PFSK-1 (cell line): ENCODE data around the gene TNS3.

Experiments used
- FOXP2 ChIP-seq: optimal IDR thresholded peaks from 2 replicates; pipeline ENCODE3; 2011; ENCODE audit warnings: borderline replicate concordance, control low read depth, inconsistent platforms; ENCODE audit not compliant: insufficient read depth; ENCODE audit errors: extremely low read length, extremely low read depth
- POLR2AphosphoS5 ChIP-seq: IDR thresholded peaks from 2 replicates; pipeline ENCODE4 v1.6.1; 2012; ENCODE audit warnings: low read depth, mild to moderate bottlenecking, control low read depth, low read length, moderate library complexity
- REST ChIP-seq, 2 experiments: IDR thresholded peaks; 2 replicates each; pipeline versions ENCODE4 v1.6.1 to v1.8.0; 2011 to 2012; ENCODE audit warnings: low read depth in 2 of 2, low read length in 2 of 2, control low read depth in 1 of 2, inconsistent platforms in 1 of 2, mild to moderate bottlenecking in 1 of 2, moderate library complexity in 1 of 2; ENCODE audit not compliant: insufficient read depth in 1 of 2
- SIN3A ChIP-seq: IDR thresholded peaks from 2 replicates; pipeline ENCODE4 v1.6.1; 2012; ENCODE audit warnings: mild to moderate bottlenecking, low read length, moderate library complexity, borderline replicate concordance; ENCODE audit not compliant: insufficient read depth
- TAF1 ChIP-seq: IDR thresholded peaks from 2 replicates; pipeline ENCODE4 v1.6.1; 2012; ENCODE audit warnings: low read length, control low read depth, borderline replicate concordance; ENCODE audit not compliant: insufficient read depth

Gene TNS3

GRCh38 chr7:47458057-47458456 lies 123.9 kb downstream of the TNS3 start:
- TF ChIP-seq FOXP2 (no peak), SIN3A (no peak), POLR2AphosphoS5 (no peak)

- TF ChIP-seq POLR2AphosphoS5 = no peak
- TF ChIP-seq FOXP2 = no peak
- no peak for TF ChIP-seq TAF1
- TF ChIP-seq REST (IDR thresholded peaks at IDR 0.05; ENCODE audit: insufficient read depth in 1 of 2, low read depth in 2 of 2, low read length in 2 of 2) = no peak
- no peak for TF ChIP-seq SIN3A
These were observed 125.5 kb downstream of the TNS3 start for GRCh38 chr7:47456210-47456955.

DNA sequence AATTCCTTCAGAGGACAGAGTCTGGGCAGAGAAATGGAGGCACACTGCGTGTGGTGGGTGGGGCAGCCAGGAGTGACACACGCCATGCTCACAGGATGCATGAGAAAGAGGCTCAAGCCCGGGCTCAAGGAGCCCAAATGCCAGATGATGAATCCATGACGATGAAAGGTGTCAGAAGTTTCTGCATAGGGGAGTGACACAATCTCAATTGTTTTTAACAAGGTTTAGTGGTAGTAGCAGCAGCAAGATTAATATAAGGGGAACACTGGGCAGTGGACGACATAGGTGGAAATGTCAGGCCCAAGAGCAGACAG lies 126.1 kb downstream of the TNS3 start:
- no peak for TF ChIP-seq FOXP2
- TF ChIP-seq TAF1 = no peak
- TF ChIP-seq SIN3A = no peak
- TF ChIP-seq REST (IDR thresholded peaks at IDR 0.05; ENCODE audit: insufficient read depth in 1 of 2, low read depth in 2 of 2, low read length in 2 of 2) = no peak
- no peak for TF ChIP-seq POLR2AphosphoS5

DNA sequence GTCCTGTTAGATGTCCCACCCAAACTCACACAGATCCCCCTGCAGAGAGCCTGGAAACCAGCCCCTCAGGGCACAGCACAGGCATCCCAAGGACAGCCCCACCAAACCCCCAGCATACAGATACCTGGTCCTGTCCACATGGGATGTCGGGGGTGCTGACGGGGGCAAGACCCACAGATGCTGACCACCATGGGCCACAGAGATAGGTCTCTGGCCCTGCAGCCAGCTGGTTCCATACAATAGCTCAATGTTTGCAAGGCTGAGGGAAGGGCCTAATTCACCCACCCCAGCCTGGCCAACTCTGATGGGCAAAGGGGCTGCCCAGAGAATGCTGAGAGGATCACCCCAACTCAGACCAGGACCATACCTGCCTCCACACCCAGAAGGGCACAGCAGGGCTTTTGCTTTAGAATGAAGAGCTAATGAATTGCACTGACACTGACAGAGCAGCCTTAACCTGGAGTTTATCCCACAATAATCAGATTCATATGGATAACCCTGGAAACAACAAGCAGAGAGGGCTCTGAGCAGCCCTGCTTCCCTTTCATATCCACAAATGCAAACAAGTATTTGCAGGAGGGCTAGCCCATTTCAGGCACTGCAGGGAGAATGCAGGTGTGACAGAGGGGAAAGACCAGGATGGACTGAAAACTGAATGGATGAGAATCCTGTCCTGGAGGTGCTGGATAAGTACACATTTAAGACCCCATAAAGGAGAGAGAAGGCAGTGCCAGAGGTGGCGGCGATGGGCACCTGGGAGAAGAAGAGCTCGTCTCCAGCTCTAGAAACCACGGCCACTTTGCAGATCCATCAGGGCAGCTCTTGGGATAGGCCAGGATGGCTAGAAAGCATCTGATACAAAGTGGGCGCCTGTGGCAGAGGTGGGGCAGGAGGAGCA lies 126.7 kb downstream of the TNS3 start:
- TF ChIP-seq TAF1 = no peak
- no peak for TF ChIP-seq FOXP2
- no peak for TF ChIP-seq SIN3A
- TF ChIP-seq REST (IDR thresholded peaks at IDR 0.05; ENCODE audit: insufficient read depth in 1 of 2, low read depth in 2 of 2, low read length in 2 of 2) = no peak
- TF ChIP-seq POLR2AphosphoS5 = no peak

DNA sequence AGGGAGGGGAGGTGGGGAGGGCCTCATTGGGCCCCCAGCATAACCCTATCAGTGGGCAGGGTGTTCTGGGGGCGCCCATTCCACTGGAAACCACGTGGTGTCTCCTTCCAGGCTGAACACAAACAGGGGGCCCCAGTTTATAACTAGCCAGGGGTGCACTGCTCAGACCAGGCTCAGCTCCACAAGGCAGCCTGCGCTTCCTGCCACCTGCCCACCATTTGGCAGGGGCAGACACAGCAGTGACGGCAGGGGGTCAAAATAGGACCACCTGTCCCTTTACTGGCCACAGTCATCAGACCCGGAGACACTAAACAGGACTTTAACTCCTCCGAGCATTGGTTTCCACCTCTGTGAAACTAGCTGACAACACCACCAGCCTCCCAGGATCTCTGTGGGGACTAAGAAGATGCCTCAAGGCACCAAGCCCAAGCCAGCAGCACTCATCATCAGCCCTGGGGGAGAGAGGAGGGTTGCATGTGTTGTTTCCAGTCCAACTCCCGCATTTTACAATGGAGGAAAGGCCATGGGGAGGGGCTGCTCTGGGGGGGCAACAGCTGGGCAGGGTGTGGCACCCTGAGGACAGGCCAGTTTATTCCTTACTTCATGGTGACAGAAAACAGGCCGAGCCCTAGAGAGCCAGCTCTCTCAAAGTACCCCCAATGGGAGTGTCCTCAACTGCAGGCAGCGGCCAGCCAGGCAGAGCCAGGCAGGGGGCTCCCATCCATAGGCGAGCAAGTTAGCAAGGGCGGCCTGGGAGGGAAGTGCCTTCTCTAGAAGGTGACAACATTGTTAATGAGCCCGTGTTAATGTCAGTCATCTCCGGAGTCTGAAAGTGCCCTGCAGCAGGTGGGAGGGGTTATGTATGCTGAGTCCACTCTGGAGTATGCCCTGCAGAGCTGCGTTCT lies 127.6 kb downstream of the TNS3 start:
- no peak for TF ChIP-seq REST (IDR thresholded peaks at IDR 0.05; ENCODE audit: insufficient read depth in 1 of 2, low read depth in 2 of 2, low read length in 2 of 2)
- TF ChIP-seq POLR2AphosphoS5 = no peak
- no peak for TF ChIP-seq TAF1
- no peak for TF ChIP-seq FOXP2
- TF ChIP-seq SIN3A = no peak
